Measurements from ENCODE around the gene R3HDM4. TPM values are rescaled to one million over a fixed set of nuclear protein-coding genes. Genes with fewer than 3 reads are reported as not detected.
"Not testable (repeated sequence)": the region's sequence is repeated elsewhere in the genome, so short reads cannot be mapped to it uniquely, and the experiment has no call there.

R3HDM4 gene
- polyA plus RNA-seq: 10 to 100 TPM; 66.1 to 84.8 TPM

GRCh38 chr19:913080-913748 lies at the start of gene R3HDM4:
Gene R3HDM4 (minus strand): TSS chr19:913219. CDS start chr19:913157, 62 bp downstream.
- Histone ChIP-seq H3K4me1 (ENCODE audit: control insufficient read depth in 2 of 2, insufficient read depth in 2 of 2, low read length in 1 of 2) (peaks cover 7 to 14% of the 10 kb centered on the region in 2 donors), H3K4me3 (ENCODE audit: low read depth in 1 of 2, low read length in 2 of 2) (peak within 1 kb of the TSS; percentile 67 to 85), H3K27me3 (ENCODE audit: control insufficient read depth in 1 of 2, insufficient read depth in 2 of 2, low read length in 2 of 2) (peaks cover 0 to 10% of the 10 kb centered on the region in 2 donors), H3K9me3 (ENCODE audit: control insufficient read depth in 2 of 2, insufficient read depth in 1 of 2, low read depth in 1 of 2, low read length in 1 of 2) (no peaks in the 10 kb centered on the region), H3K36me3 (ENCODE audit: control insufficient read depth in 2 of 2, insufficient read depth in 2 of 2, low read length in 1 of 2) (peaks cover 0 to 2% of the 10 kb centered on the region in 2 donors), H3K27ac (ENCODE audit: low read depth in 2 of 2, low read length in 1 of 2) (peak within 1 kb of the TSS; percentile 92 to 95)
- 1% methylated on average over 62 to 72 of the region's 76 CpGs for WGBS, 2 donors

GRCh38 chr19:961866-962620 lies 49.0 kb upstream of the R3HDM4 start:
- no peak overlapping the region for H3K4me3 ChIP-seq (ENCODE audit: low read depth in 1 of 2, low read length in 2 of 2)
- WGBS, 2 donors: 67 to 68% methylated on average over 14 of the region's 14 CpGs
- H3K27me3 ChIP-seq (ENCODE audit: control insufficient read depth in 1 of 2, insufficient read depth in 2 of 2, low read length in 2 of 2): no peaks in the 10 kb centered on the region
- H3K4me1 ChIP-seq (ENCODE audit: control insufficient read depth in 2 of 2, insufficient read depth in 2 of 2, low read length in 1 of 2): no peaks in the 10 kb centered on the region
- peaks cover 0 to 4% of the 10 kb centered on the region in 2 donors for H3K9me3 ChIP-seq (ENCODE audit: control insufficient read depth in 2 of 2, insufficient read depth in 1 of 2, low read depth in 1 of 2, low read length in 1 of 2)
- peaks cover 0 to 19% of the 10 kb centered on the region in 2 donors for H3K36me3 ChIP-seq (ENCODE audit: control insufficient read depth in 2 of 2, insufficient read depth in 2 of 2, low read length in 1 of 2)
- no peak overlapping the region for H3K27ac ChIP-seq (ENCODE audit: low read depth in 2 of 2, low read length in 1 of 2)

GRCh38 chr19:960601-960938 lies 47.6 kb upstream of the R3HDM4 start:
- no peak overlapping the region for H3K4me3 ChIP-seq (ENCODE audit: low read depth in 1 of 2, low read length in 2 of 2)
- WGBS, 2 donors: 79 to 81% methylated on average over 8 of the region's 8 CpGs
- H3K27ac ChIP-seq (ENCODE audit: low read depth in 2 of 2, low read length in 1 of 2): no peak overlapping the region
- no peaks in the 10 kb centered on the region for H3K27me3 ChIP-seq (ENCODE audit: control insufficient read depth in 1 of 2, insufficient read depth in 2 of 2, low read length in 2 of 2)
- H3K36me3 ChIP-seq (ENCODE audit: control insufficient read depth in 2 of 2, insufficient read depth in 2 of 2, low read length in 1 of 2): peaks cover 0 to 14% of the 10 kb centered on the region in 2 donors
- H3K4me1 ChIP-seq (ENCODE audit: control insufficient read depth in 2 of 2, insufficient read depth in 2 of 2, low read length in 1 of 2): no peaks in the 10 kb centered on the region
- no peaks in the 10 kb centered on the region for H3K9me3 ChIP-seq (ENCODE audit: control insufficient read depth in 2 of 2, insufficient read depth in 1 of 2, low read depth in 1 of 2, low read length in 1 of 2)

DNA sequence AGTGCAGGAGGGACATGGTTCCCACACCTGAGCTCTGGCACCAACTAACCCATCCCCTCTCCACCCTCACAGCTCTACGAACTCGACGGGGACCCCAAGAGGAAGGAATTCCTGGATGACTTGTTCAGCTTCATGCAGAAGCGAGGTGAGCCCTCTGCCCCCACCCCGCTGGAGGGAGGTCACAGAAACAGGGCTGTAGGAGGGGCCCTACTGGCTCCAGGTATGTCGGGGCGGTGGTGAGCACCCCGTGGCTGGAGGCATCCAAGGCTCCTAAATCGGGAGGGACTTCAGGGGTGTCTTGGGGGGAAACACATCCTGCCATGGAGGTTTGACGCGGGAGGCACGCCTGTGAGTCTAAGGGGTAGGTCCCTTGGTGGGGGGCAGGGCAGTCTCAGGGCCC lies 47.0 kb upstream of the R3HDM4 start:
- H3K27me3 ChIP-seq (ENCODE audit: control insufficient read depth in 1 of 2, insufficient read depth in 2 of 2, low read length in 2 of 2): no peaks in the 10 kb centered on the region
- no peak overlapping the region for H3K4me3 ChIP-seq (ENCODE audit: low read depth in 1 of 2, low read length in 2 of 2)
- H3K27ac ChIP-seq (ENCODE audit: low read depth in 2 of 2, low read length in 1 of 2): no peak overlapping the region
- H3K36me3 ChIP-seq (ENCODE audit: control insufficient read depth in 2 of 2, insufficient read depth in 2 of 2, low read length in 1 of 2): peaks cover 0 to 12% of the 10 kb centered on the region in 2 donors
- no peaks in the 10 kb centered on the region for H3K9me3 ChIP-seq (ENCODE audit: control insufficient read depth in 2 of 2, insufficient read depth in 1 of 2, low read depth in 1 of 2, low read length in 1 of 2)
- WGBS, 2 donors: 68 to 69% methylated on average over 12 of the region's 12 CpGs
- no peaks in the 10 kb centered on the region for H3K4me1 ChIP-seq (ENCODE audit: control insufficient read depth in 2 of 2, insufficient read depth in 2 of 2, low read length in 1 of 2)

DNA sequence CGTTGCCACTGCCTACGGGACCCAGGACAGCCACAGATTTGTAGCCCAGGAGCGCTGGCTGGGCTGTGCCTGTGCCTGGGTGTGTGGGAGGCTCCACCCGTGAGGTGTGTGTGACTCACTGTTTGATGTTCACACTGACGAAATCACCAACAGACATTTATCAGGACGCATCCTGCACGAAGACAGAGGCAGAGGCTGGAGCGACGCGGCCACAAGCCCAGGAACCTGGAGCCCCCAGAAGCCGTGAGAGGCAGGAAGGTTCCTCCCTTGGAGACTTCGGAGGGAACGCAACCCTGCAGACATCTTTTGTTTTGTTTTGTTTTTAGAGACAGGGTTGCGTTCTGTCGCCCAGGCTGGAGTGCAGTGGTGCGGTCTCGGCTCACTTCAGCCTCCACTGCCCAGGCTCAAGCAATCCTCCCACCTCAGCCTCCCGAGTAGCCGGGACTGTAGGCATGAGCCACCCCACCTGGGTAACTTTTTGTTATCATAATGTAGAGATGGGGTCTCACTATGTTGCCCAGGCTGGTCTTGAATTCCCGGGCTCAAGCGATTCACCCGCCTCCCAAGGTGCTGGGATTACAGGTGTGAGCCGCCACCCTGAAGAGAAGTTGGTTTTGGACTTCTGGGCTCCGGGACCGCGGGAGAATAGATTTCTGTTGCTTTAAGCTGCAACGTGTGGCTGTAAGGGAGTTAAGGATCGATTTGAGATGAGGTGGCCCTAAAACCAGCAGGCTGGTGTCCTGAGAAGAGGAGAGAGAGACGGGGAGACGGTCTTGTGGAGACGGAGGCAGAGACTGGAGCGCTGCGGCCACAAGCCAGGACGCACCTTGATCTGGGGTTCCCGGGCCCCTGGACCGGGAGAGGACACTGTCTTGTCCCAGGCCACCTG lies 46.2 kb upstream of the R3HDM4 start:
- H3K36me3 ChIP-seq (ENCODE audit: control insufficient read depth in 2 of 2, insufficient read depth in 2 of 2, low read length in 1 of 2): peaks cover 0 to 9% of the 10 kb centered on the region in 2 donors
- H3K27ac ChIP-seq (ENCODE audit: low read depth in 2 of 2, low read length in 1 of 2): no peak overlapping the region
- H3K4me3 ChIP-seq (ENCODE audit: low read depth in 1 of 2, low read length in 2 of 2): no peak overlapping the region
- WGBS, 2 donors: 79 to 81% methylated on average over 36 of the region's 36 CpGs
- no peaks in the 10 kb centered on the region for H3K4me1 ChIP-seq (ENCODE audit: control insufficient read depth in 2 of 2, insufficient read depth in 2 of 2, low read length in 1 of 2)
- H3K9me3 ChIP-seq (ENCODE audit: control insufficient read depth in 2 of 2, insufficient read depth in 1 of 2, low read depth in 1 of 2, low read length in 1 of 2): no peaks in the 10 kb centered on the region
- no peaks in the 10 kb centered on the region for H3K27me3 ChIP-seq (ENCODE audit: control insufficient read depth in 1 of 2, insufficient read depth in 2 of 2, low read length in 2 of 2)

- H3K4me3 ChIP-seq (ENCODE audit: low read depth in 1 of 2, low read length in 2 of 2); H3K27me3 ChIP-seq (ENCODE audit: control insufficient read depth in 1 of 2, insufficient read depth in 2 of 2, low read length in 2 of 2); H3K4me1 ChIP-seq (ENCODE audit: control insufficient read depth in 2 of 2, insufficient read depth in 2 of 2, low read length in 1 of 2); H3K36me3 ChIP-seq (ENCODE audit: control insufficient read depth in 2 of 2, insufficient read depth in 2 of 2, low read length in 1 of 2); H3K9me3 ChIP-seq (ENCODE audit: control insufficient read depth in 2 of 2, insufficient read depth in 1 of 2, low read depth in 1 of 2, low read length in 1 of 2); H3K27ac ChIP-seq (ENCODE audit: low read depth in 2 of 2, low read length in 1 of 2): not testable (repeated sequence)
- WGBS, 2 donors: 92 to 93% methylated on average over 9 of the region's 9 CpGs
Measured at GRCh38 chr19:957578-957977, 44.6 kb upstream of the R3HDM4 start.

DNA sequence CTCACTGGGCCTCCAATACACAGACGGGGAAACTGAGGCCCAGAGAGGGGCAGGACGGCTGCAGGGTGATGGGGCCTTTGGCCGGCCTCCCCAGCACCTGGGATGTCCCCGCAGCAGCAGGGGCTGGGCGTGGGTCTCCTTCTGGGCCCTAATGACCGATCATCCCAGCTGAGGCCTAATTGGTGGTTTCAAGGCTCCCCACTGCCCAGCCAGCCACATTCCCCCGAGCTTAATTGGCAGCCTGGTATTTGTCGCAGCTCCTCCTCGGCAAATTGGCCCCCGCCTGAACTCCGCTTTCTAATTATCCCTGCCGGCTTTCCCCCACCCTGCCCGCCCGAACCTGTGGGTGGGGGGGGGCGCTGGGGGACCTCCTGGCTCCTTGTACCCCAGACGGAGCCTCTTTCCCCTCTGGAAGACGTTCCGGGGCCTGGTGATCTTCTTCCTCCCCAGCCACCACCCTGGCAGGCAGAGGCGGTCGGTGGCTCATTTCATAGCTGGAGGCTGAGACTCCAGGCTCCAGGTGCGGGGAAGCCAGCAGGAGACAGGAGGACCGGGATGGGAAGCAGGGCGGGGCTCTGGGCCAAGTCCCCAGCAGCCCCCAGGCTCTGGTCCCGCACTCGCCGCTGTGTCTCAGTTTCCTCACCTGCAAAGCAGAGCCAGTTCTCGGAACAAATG lies 43.9 kb upstream of the R3HDM4 start:
- Histone ChIP-seq H3K9me3 (ENCODE audit: control insufficient read depth in 2 of 2, insufficient read depth in 1 of 2, low read depth in 1 of 2, low read length in 1 of 2) (no peaks in the 10 kb centered on the region), H3K4me3 (ENCODE audit: low read depth in 1 of 2, low read length in 2 of 2) (no peak overlapping the region), H3K27ac (ENCODE audit: low read depth in 2 of 2, low read length in 1 of 2) (no peak overlapping the region), H3K4me1 (ENCODE audit: control insufficient read depth in 2 of 2, insufficient read depth in 2 of 2, low read length in 1 of 2) (peaks cover 0 to 8% of the 10 kb centered on the region in 2 donors), H3K27me3 (ENCODE audit: control insufficient read depth in 1 of 2, insufficient read depth in 2 of 2, low read length in 2 of 2) (no peaks in the 10 kb centered on the region), H3K36me3 (ENCODE audit: control insufficient read depth in 2 of 2, insufficient read depth in 2 of 2, low read length in 1 of 2) (peaks cover 0 to 6% of the 10 kb centered on the region in 2 donors)
- WGBS, 2 donors: 48 to 58% methylated on average over 27 of the region's 27 CpGs

DNA sequence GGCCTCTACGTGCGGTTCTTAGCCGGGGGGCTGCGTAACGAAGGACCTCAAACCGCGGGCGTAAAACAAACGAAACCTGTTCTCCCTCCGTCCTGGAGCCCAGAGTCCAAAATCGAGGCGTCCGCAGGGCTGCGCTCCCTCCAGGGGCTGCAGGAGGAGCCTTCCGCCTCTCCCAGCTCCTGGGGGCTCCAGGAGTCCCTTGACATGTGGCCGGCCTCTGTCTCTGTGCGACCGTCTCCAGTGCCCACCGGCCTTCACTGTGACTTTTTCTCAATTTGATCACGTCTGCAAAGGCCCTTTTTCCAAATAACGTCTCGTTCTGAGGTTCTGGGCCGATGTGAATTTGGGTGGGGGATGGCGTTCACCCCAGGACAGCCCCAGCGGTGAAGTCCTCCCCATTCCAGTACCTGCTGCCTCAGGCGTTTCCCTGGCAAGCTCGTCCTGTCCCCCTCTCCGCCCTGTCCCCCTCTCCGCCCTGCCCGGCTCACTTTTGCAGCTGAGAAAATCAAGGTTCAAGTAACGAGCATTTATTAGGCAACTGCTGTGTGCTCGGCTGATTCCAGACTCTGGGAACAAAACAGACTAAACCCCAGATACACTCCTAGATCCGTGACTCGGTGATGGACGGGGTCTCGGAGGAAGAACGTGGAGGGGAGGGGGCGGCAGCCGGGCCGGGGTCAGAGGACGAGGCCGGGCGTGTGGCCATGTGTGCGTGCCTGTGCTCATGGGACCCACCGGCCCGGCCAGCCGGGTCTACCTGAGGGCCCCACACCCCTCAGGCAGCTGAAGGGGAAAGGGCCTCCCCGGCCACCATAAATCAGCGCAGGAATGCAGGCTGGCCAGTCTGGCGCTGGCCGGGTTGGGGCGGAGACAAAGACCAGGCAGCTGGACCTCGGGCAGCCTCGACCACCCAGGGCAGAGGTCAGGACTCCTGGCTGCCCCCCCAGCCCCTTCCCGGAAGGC lies 43.1 kb upstream of the R3HDM4 start:
- Histone ChIP-seq H3K27me3 (ENCODE audit: control insufficient read depth in 1 of 2, insufficient read depth in 2 of 2, low read length in 2 of 2) (no peaks in the 10 kb centered on the region), H3K36me3 (ENCODE audit: control insufficient read depth in 2 of 2, insufficient read depth in 2 of 2, low read length in 1 of 2) (peaks cover 0 to 6% of the 10 kb centered on the region in 2 donors), H3K4me1 (ENCODE audit: control insufficient read depth in 2 of 2, insufficient read depth in 2 of 2, low read length in 1 of 2) (peaks cover 0 to 8% of the 10 kb centered on the region in 2 donors), H3K4me3 (ENCODE audit: low read depth in 1 of 2, low read length in 2 of 2) (no peak overlapping the region), H3K27ac (ENCODE audit: low read depth in 2 of 2, low read length in 1 of 2) (no peak overlapping the region), H3K9me3 (ENCODE audit: control insufficient read depth in 2 of 2, insufficient read depth in 1 of 2, low read depth in 1 of 2, low read length in 1 of 2) (no peaks in the 10 kb centered on the region)
- WGBS, 2 donors: 79 to 85% methylated on average over 55 of the region's 55 CpGs

All from esophagus (tissue), 2 donors.